Cardiac atrium fibroblast (primary cell): ENCODE measurements around the gene ERGIC1. TPM values are rescaled to one million over a fixed set of nuclear protein-coding genes. Genes with fewer than 3 reads are reported as not detected.

Experiments
- total RNA-seq: library from RNA; depleted of rRNA; stranded (reverse); fragments of >200 nt; gene quantifications from 2 replicates; pipeline ENCODE4 v1.2.3, GENCODE V29; 2015

The ERGIC1 gene, protein sequence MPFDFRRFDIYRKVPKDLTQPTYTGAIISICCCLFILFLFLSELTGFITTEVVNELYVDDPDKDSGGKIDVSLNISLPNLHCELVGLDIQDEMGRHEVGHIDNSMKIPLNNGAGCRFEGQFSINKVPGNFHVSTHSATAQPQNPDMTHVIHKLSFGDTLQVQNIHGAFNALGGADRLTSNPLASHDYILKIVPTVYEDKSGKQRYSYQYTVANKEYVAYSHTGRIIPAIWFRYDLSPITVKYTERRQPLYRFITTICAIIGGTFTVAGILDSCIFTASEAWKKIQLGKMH
- 148 and 189 TPM in 2 replicates for total RNA-seq

DNA sequence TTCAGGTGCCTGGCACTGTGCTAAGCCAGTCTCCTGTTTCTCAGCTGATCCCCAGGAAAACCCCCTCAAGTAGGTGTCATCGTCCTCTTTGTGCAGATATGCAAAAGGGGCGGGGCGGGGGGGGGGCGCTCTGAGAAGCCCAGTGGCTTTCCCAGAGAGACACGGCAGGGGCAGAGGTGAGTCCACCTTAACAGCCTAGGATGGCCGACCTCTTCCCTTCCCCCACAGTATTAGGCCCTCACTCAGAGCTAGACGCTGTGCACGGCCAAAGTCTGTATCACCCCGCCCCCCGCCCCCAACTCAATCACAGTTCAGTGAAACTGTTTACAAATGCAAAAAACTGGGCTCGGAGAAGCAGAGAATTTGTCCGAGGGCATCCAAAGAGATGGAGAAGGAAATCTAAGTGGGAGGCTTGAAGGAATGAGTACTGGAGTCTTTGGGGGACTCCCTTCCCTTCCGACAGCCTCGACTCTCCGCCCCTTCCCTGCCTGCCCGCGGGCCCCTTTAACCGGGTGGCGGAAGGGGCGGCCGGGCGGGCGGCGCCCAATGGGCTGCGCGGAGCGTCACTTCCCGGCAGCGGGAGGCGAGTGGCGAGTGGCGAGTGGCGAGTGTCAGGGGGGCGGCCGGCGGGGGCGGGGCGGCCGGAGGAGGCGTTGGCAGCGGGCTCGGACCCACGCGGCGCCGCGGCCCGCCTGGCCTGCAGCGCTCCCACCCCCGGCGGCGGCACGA, at the start of gene ERGIC1:
TSS of gene ERGIC1 (plus strand) at position 566 of the 729 bp plus-strand sequence. CDS start at position 729, 163 bp downstream.

DNA sequence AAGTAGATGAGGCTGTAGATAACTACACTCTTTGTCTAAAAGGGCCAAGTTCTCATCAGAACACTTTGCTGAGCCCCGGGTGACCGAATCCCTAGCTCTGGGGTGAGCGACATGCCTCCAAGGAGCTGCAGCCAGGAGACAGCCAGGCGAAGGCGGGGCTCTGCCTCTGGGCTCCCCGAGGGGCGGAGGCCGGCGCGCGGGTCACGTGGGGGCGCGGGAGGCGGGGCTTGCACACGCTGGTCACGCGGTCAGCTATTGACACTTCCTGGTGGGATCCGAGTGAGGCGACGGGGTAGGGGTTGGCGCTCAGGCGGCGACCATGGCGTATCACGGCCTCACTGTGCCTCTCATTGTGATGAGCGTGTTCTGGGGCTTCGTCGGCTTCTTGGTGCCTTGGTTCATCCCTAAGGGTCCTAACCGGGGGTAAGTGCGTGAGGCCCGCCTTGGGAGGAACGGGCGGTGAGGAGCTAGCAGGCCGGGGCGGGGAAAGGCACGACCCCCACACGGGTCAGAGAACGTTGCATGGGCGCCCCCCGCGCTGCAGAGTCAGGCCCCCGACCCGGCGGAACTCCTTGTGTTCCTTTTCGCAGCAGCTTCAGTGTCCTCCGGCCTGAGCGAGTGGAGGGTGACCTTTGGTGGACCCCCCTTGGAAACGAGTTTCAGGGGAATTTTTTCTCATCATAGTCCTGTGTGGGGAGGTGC, 149.6 kb downstream of the ERGIC1 start, which contains the start of gene ATP6V0E1:
TSS of gene ATP6V0E1 (plus strand) at position 230 of the 702 bp plus-strand sequence. CDS start at position 320, 90 bp downstream.

Other genes with a start within 250 kb of the ERGIC1 start
- gene NEURL1B, start 193.0 kb upstream of the ERGIC1 start, total RNA-seq = 11.2 and 21.7 TPM in 2 replicates
- gene DUSP1, start 63.1 kb upstream of the ERGIC1 start, total RNA-seq = 358 and 575 TPM in 2 replicates
- 34.1 and 41.0 TPM in 2 replicates for gene RPL26L1, start 125.2 kb downstream of the ERGIC1 start, total RNA-seq
- 233 and 236 TPM in 2 replicates for gene ATP6V0E1, start 149.5 kb downstream of the ERGIC1 start, total RNA-seq
- gene CREBRF, start 222.1 kb downstream of the ERGIC1 start, total RNA-seq = 7.2 and 8.9 TPM in 2 replicates